ENCODE data around the gene CENPB. TPM values are rescaled to one million over a fixed set of nuclear protein-coding genes. Genes with fewer than 3 reads are reported as not detected.

CENPB gene
- total and polyA plus RNA-seq, 8 donors = 24.5 to 130 (median 69.2) TPM

DNA sequence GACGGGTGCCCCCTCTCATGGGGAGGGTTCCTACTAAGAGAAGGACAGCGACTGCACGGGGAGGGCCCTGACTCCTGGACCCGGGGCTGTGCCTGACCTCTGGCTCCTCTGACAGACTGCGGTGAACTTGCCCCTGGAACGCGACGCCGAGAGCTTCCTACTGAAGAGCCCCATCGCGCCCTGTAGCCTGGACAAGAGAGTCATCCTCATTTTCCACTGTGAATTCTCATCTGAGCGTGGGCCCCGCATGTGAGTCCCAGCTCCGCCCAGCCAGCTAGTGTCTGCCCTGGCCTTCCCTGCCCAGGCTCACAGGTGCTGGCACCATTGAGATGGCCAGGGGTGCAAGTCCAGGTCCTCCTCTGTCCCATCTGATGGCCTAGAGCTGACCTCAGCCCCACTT lies 16.7 kb upstream of the CENPB start:
- WGBS, 5 donors = 89 to 95% (median 94%) methylated on average over 14 of the region's 14 CpGs
- no peak overlapping the region for H3K4me3 ChIP-seq
- no peaks in the 10 kb centered on the region for H3K9me3 ChIP-seq
- H3K27ac ChIP-seq = peak overlapping the region in 1 of 5 donors; percentile 98
- intact Hi-C loops (cut with DNase I; ENCODE audit: low total_unique reads) = no loop called here
- H3K36me3 ChIP-seq = peaks cover 53 to 75% (median 70%) of the 10 kb centered on the region in 4 donors
- TF ChIP-seq POLR2A (IDR thresholded peaks at IDR 0.05) = no peak
- TF ChIP-seq, protein P1, sequence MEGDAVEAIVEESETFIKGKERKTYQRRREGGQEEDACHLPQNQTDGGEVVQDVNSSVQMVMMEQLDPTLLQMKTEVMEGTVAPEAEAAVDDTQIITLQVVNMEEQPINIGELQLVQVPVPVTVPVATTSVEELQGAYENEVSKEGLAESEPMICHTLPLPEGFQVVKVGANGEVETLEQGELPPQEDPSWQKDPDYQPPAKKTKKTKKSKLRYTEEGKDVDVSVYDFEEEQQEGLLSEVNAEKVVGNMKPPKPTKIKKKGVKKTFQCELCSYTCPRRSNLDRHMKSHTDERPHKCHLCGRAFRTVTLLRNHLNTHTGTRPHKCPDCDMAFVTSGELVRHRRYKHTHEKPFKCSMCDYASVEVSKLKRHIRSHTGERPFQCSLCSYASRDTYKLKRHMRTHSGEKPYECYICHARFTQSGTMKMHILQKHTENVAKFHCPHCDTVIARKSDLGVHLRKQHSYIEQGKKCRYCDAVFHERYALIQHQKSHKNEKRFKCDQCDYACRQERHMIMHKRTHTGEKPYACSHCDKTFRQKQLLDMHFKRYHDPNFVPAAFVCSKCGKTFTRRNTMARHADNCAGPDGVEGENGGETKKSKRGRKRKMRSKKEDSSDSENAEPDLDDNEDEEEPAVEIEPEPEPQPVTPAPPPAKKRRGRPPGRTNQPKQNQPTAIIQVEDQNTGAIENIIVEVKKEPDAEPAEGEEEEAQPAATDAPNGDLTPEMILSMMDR (IDR thresholded peaks at IDR 0.05) = no peak
- no peak for TF ChIP-seq EP300 (IDR thresholded peaks at IDR 0.05)
- no peak for TF ChIP-seq POLR2AphosphoS5 (IDR thresholded peaks at IDR 0.05)
- H3K4me1 ChIP-seq = peaks cover 47 to 81% (median 62%) of the 10 kb centered on the region in 4 donors
- H3K27me3 ChIP-seq = no peaks in the 10 kb centered on the region
- DNase-seq = peak in 1 of 2 donors; percentile 2

DNA sequence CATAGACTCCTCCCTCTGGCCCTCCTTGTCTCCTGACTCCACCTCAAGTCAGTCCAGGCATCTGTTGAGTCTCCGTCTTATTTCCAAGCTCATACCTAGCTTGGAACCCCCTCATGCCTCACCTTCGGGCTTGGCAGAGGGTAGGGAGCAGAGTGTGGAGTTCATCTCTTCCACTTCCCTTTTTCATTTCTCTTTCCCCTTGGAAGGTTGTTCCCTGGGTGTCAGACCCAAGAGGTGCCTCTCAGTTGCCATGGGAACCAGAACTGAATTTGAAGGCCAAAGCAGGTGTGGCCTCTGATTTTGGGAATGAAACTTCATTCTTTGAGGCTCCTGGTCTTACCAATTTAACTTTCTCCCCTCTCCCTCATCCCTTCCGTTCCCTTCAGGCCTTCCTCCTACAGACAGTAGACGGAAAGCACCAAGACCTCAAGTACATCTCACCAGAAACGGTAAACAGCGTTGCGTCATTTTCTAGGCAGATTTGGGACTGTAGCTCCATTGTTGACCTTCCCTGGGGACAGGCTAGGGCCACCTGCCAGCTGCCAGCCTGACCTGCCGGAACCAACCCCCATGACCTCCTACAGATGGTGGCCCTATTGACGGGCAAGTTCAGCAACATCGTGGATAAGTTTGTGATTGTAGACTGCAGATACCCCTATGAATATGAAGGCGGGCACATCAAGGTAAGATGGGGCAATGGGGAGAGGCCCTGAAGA lies 16.1 kb upstream of the CENPB start:
- no peaks in the 10 kb centered on the region for H3K27me3 ChIP-seq
- H3K36me3 ChIP-seq = peaks cover 53 to 75% (median 70%) of the 10 kb centered on the region in 4 donors
- TF ChIP-seq POLR2A (IDR thresholded peaks at IDR 0.05) (no peak), POLR2AphosphoS5 (IDR thresholded peaks at IDR 0.05) (no peak), EP300 (IDR thresholded peaks at IDR 0.05) (no peak)
- TF ChIP-seq, protein P1 (IDR thresholded peaks at IDR 0.05) = no peak
- intact Hi-C loops (cut with DNase I; ENCODE audit: low total_unique reads) = no loop called here
- 86 to 93% (median 87%) methylated on average over 11 of the region's 11 CpGs for WGBS, 5 donors
- H3K4me3 ChIP-seq = no peak overlapping the region
- no peak for DNase-seq
- peak overlapping the region in 3 of 5 donors; percentile 14 to 98 (median 15) for H3K27ac ChIP-seq
- peaks cover 45 to 81% (median 62%) of the 10 kb centered on the region in 4 donors for H3K4me1 ChIP-seq
- H3K9me3 ChIP-seq = no peaks in the 10 kb centered on the region

DNA sequence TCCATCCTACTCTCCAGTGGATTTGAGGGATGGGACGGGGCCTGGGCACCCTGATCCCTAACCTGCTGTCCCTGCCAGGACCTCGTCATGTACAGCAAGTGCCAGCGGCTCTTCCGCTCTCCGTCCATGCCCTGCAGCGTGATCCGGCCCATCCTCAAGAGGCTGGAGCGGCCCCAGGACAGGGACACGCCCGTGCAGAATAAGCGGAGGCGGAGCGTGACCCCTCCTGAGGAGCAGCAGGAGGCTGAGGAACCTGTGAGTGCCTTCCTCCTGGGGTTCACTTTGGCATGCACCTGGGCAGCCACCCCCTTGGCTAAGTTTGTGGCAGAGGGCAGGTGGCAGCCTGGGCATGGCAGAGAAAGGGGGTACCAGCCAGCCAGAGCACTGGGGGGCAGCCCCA lies 15.3 kb upstream of the CENPB start:
- Histone ChIP-seq H3K27ac (peak overlapping the region in 3 of 5 donors; percentile 15 to 98 (median 26)), H3K9me3 (no peaks in the 10 kb centered on the region), H3K27me3 (no peaks in the 10 kb centered on the region), H3K4me3 (no peak overlapping the region), H3K36me3 (peaks cover 53 to 75% (median 72%) of the 10 kb centered on the region in 4 donors), H3K4me1 (peaks cover 45 to 81% (median 62%) of the 10 kb centered on the region in 4 donors)
- TF ChIP-seq EP300 (IDR thresholded peaks at IDR 0.05) = no peak
- no peak for TF ChIP-seq POLR2A (IDR thresholded peaks at IDR 0.05)
- no peak for TF ChIP-seq POLR2AphosphoS5 (IDR thresholded peaks at IDR 0.05)
- TF ChIP-seq, protein P1 (IDR thresholded peaks at IDR 0.05) = no peak
- intact Hi-C loops (cut with DNase I; ENCODE audit: low total_unique reads) = no loop called here
- no peak for DNase-seq
- WGBS, 5 donors = 92 to 96% (median 94%) methylated on average over 13 of the region's 13 CpGs; no CpG with 5 or more reads in 1 of the 5 donors

DNA sequence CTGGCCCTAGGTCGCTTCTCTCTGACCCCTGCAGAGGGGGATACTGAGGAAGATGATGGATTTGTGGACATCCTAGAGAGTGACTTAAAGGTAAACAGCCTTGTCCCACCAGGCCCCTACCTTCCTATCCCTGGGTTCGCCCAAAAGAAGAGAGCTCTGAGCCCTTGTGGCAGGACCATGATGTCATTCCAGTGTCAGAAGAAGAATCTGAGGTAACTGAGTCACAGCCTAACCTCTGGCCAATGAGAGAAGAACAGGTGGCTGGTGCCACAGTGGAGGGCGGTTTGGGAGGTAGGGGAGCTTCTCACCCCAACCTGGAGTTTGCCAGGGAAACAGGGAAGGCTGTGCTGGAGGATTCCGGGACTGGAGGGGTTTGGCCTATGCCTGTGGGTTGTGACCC lies 14.8 kb upstream of the CENPB start:
- no peak overlapping the region for H3K4me3 ChIP-seq
- H3K36me3 ChIP-seq = peaks cover 53 to 75% (median 72%) of the 10 kb centered on the region in 4 donors
- no peaks in the 10 kb centered on the region for H3K9me3 ChIP-seq
- peaks cover 45 to 81% (median 62%) of the 10 kb centered on the region in 4 donors for H3K4me1 ChIP-seq
- TF ChIP-seq, protein P1 (IDR thresholded peaks at IDR 0.05) = no peak
- TF ChIP-seq EP300 (IDR thresholded peaks at IDR 0.05) = no peak
- TF ChIP-seq POLR2AphosphoS5 (IDR thresholded peaks at IDR 0.05) = no peak
- TF ChIP-seq POLR2A (IDR thresholded peaks at IDR 0.05) = no peak
- H3K27ac ChIP-seq = peak overlapping the region in 3 of 5 donors; percentile 15 to 98 (median 26)
- intact Hi-C loops (cut with DNase I; ENCODE audit: low total_unique reads) = no loop called here
- WGBS, 5 donors = 89 to 98% (median 94%) methylated on average over 2 to 4 of the region's 4 CpGs
- H3K27me3 ChIP-seq = no peaks in the 10 kb centered on the region
- no peak for DNase-seq
